GM21619 (cell line): ENCODE data around the gene ART3.

ENCODE experiments used
- ATAC-seq: cut with Tn5 transposase; IDR thresholded peaks from one replicate; pipeline ENCODE4 v1.9.1; 2021; ENCODE audit not compliant: unreplicated experiment

ART3 gene

DNA sequence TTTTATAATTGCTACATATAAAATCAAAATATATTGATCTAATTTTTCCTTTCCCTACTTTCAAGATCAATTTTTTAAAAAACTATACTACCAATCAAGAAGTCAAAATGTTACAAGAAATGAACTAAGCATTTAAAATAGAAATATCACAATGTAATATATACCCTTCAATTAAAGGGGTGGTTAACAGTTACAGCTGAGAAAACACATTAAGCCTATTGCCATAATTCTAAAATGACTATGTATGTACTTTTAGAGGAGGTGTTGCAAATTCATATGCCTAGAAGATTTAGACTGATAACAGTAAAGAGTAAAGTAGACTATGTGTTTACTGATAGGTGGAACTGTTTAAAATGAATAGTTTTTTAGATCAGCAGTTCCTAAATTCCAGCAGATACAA is 70.0 kb downstream of the ART3 start:
- ATAC-seq = no peak

DNA sequence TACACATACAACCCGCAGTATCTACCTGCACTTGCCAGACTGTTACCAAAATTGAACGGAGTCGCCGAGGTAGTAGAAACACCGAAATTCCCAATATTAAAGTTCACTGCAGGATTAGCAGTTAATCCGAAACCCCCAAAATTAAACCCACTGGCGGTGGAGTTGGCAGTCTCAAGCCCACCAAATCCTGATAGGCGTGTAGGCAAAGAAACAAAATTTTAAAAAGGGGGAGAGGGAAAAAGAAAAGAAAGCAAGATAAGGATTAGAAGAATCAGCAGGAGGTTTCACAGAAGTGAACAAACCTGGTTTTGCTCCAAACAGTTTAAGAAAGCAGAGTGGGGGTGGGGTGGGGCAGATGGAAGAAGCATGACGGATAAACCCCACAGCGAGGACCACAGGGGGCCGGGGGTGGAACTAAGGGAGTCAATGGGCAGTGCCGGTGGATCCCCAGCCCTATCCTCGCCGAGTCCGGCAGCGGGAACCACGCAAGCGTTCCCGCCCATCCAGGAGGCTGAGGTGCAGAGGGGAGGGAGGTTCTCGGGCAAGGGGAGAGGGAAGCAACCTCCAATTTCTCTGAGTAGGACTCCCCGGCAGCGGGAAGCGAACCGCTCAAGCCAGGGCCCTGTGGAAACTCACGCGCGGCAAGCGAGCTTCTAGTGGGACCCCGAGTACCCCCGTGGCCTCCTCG is 73.1 kb downstream of the ART3 start:
- ATAC-seq = peak; percentile 32

DNA sequence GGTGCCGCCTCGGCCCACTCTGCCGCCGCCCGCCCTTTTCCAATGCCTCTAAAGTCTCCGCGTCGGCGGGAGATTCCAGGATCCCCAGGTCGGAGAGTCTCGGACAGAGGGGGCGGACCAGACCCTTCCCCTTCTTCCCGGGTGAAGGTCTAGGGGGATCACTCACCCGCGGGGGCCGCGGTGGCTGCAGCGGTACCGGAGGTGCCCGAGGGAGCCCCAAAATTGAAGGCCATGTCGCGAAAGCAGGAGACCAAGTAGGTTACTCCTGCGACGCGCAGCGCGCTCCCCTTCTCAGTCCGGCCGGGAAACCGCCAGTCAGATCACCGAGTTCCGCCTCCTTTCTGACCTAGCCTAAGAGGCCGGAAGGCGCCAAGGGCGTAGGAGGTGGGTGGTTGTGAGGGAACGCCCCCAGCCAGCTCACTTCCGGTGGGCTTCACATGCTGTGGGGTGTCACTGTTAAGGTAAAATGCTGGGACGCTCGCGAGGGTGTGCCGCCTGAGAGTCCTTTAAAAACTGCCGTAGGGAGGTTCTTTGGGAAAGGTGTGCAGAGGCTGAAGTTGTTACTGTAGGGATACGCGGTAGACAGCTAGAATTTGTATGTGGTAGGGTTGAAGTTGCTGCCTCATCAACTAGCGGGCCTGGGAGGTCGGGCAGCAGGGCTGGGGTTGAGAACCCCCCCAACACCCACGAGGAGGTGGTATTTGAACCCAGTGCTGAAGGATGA is 73.8 kb downstream of the ART3 start, which contains the start of gene NUP54:
Gene NUP54, minus strand, starts transcription at position 256 of the 724 bp plus-strand sequence. Its CDS starts 23 bp downstream, at position 233.
- peak; percentile 99 for ATAC-seq

DNA sequence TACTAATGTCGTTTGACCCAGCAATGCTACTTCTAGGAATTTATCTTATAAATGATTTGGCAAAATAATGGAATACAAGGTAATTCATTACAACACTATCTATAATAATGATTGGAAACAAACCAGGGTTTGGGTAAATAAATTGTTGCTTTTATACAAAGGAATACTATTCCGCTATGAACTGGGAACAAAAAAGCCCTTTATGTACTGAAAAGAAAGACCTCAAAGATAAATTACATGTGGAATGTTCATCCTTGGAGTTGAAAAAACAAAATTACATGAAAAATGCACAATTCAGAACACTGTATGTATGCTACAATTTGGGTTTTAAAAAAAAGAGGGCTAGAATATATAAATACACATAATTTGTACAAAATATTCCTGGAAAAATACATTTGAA is 78.8 kb downstream of the ART3 start:
- ATAC-seq = no peak

DNA sequence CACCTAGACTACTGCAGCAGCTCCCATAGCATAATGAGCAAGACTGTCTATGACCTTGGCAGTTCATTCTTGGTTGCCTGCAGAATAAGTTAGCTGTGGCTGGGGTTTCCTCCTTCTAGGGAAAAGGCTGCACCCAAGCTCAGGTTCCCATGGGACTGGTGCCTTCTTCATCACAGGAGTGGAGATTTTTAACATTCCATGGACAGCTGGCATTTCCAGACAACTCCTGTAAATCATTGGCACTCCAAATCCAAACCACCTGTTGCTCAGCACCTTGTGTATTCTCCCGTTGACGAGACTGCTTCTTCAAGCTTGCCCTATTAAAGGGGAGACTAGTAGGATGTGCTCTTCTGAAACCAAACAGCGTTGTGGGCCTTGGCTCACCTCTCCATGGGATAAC is 81.5 kb downstream of the ART3 start:
- no peak for ATAC-seq

DNA sequence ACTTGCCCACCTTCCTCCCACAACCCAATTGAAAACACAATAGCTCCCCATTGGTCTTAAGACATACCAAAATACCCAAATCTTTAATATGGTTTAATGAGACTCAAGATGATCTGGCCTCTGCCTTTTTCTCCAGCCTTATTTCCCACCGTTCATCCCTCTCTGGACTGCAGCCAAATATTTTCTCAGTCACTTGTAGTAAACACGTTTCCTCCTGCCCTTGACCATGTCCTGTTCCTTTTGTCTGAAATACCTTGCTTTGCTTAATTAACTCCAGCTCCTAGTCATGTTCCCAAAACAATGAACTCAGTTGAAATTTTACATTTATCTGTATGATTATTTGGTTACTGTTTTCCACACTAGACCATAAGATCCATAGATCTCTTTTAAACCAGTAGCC is 82.1 kb downstream of the ART3 start:
- no peak for ATAC-seq

DNA sequence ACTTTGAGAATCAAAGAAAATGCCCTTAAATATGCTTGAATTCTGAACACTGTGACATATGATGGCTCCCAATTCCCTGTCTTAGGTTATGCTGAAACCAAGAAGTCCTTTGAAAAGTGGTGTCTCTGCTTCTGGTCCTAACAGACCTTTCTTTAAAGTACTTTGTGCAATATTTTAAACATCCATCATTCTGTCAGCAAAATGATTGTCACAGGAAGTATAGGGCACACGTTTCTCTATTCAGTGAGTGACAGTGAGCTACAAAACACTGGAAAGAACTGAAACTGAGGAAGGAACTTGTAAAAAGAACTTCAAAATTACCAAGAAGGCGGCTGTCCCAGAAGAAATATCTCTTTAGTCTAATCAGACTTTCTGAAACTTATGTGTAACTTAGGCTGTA is 85.8 kb downstream of the ART3 start:
- no peak for ATAC-seq
